Measurements from ENCODE around the gene CLIC4.
"Not testable (repeated sequence)": the region's sequence is repeated elsewhere in the genome, so short reads cannot be mapped to it uniquely, and the experiment has no call there.

Gene CLIC4

DNA sequence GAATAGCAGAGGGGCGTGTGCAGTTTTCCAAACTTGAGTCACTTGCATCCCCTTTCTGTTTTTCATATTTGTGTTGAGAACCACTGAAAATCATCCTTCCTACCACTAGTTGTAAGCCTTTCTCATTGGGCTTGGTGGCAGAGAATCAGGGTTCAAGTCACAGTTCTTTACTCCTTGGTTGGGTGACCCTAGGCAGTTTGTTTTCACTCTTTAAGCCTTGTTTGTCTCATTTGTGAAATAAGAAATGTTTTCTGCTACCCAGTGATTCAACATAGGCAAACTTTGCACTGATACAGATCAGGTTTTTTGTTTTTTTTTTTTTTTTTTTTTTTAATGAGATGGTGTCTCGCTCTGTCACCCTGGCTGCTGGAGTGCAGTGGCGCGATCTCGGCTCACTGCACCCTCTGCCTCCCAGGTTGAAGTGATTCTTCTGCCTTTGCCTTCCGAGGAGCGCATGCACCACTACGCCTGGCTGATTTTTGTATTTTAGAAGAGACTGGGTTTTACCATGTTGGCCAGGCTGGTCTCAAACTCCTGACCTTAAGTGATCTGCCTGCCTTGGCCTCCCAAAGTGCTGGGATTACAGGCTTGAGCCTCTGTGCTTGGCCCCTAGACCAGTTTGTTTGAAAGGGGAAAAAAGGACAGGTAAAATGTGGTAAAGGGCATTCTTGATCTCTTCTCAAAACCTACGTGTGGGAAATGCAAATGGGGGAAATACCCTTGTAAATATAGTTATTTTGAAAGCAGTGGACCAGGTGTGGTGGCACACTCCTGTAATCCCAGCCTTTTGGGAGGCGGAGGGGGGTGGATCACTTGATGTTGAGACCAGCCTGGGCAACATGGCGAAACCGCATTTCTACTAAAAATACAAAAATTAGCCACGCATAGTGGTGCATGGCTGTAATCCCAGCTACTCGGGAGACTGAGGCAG lies 3.2 kb downstream of the CLIC4 start:
- no peak for FAIRE-seq

DNA sequence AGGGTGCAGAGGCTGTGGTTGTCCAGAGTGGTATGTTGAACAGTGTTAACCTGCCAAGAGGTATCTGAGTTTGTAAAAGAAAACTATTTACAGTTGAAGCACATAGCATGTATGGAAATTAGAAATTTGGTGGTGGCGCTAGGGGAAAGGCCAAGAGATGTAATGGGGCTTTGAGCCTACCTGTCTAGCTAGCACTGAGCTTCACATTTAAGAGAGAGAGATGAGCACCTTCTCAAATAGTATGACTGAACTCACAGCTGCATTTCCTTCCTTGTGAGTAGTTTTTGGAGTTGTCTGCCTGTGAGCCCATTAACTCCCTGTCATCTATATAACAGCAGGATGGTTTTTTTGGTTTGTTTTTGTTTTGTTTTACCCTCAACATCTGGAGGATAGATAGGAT lies 4.0 kb downstream of the CLIC4 start:
- FAIRE-seq = no peak

DNA sequence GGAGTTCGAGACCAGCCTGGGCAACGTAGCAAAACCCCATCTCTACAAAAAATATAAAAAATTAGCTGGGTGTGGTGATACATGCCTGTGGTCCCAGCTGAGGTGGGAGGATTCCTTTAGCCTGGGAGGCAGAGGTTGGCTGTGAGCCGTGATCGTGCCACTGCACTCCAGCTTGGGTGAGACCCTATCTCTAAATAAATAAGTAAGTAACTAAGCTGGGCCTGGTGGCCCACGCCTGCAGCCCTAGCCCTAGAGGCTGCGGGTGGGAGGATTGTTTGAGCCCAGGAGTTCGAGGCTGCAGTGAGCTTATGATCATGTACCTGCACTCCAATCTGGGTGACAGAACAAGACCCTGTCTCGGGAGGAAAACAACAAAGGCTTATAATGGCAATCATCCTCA lies 4.6 kb downstream of the CLIC4 start:
- FAIRE-seq = no peak

DNA sequence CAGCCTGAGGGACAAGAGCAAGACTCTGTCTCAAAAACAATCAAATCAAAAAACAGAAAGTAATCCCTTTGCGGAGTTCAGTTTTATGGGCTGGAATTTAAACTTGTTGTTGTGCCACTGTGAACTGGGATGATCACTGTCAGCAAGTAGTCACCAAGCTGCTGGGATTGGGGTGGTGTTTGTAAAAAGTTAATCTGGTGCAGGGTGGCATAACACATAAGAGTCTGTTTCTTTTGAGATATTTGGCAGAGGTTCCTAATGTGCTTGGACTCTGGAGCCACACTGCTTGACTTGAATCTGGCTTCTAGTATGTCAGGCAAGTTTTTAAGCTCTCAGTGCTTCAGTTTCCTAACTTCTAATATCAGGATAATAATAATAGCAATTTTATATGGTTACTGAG lies 6.6 kb downstream of the CLIC4 start:
- no peak for FAIRE-seq

DNA sequence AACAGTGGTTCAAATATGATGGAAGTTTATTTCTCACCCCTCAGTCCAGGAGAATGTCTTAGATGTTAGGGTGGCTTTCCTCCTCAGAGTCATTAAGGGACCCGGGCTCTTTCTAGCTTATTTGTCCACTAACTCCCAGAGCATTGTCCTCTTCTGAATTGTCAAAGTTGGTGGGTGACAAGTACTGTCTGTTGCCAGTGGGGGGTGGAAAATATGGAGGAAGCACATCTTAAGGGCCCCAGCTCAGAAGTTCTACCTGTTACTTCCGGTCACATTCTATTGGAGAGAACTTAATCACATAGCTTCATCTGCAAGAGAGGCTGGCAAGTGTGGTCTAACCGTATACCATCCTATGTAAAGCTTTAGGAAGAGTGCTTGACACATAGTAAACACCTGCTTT lies 7.1 kb downstream of the CLIC4 start:
- no peak for FAIRE-seq

DNA sequence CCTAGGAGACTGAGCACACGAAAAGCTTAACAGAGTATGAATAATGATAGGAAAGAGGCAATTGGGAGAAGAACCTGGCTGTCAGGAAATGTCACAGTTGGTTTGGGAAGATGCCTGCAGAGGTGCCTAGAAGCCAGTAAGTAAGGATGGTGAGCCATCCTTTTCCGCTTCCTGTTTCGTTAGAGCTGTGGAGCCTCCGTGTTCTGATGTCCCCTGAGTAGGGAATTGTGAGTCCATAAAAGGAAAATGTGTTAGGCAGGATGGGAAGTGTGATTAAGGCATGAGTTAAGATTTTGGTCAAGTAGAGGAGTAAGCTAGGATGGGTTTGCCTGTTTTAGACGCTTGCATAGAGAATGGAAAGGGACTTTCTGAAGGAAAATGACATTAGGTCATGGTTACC lies 9.0 kb downstream of the CLIC4 start:
- FAIRE-seq = no peak

DNA sequence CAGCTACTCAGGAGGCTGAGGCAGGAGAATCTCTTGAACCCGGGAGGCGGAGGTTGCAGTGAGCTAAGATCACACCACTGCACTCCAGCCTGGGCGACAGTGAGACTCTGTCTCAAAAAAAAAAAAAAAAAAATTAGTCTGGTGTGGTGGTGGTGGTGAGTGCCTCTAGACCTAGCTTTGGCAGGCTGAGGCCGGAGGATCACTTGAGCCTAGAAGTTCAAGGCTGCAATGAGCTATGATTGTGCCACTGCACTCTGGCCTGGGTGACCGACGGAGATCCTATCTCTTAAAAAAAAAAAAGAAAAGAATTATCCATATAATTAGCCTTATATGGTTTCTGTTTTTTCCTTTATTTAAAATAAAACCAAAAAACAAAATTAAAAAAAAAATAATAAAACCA lies 10.1 kb downstream of the CLIC4 start:
- FAIRE-seq = not testable (repeated sequence)

DNA sequence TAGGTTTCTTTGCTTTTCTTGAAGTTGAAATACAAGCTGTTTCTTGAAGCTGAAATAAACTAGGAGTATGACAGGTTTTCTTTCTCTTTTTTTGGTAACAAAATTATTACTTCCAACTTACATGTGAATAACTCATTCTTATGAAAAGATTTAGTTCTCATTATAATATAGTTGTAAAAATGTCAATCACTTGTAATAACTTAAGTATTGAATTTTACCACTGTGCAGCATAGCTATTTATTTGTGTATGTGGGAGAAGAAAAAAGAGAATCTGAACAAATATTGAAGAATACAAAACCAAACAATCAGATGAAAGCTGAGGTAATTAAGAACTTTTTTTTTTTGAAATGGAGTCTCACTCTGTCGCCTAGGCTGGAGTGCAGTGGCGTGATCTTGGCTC lies 11.1 kb downstream of the CLIC4 start:
- no peak for FAIRE-seq

DNA sequence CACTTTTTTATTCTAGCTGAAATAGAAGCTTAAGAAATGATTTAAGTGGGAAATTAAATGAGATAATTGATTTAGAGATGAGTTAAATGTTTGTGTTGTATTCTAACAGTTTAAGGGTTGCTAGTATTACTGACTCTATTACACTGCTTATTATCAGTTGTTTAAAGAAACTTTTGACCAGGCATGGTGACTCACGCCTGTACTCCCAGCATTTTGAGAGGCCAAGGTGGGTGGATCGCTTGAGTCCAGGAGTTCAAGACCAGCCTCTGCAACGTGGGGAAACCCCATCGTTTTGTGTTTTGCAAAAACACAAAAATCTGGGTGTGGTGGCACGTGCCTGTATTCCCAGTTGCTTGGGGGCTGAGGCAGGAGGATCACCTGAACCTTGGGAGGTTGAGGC lies 14.2 kb downstream of the CLIC4 start:
- FAIRE-seq = no peak

DNA sequence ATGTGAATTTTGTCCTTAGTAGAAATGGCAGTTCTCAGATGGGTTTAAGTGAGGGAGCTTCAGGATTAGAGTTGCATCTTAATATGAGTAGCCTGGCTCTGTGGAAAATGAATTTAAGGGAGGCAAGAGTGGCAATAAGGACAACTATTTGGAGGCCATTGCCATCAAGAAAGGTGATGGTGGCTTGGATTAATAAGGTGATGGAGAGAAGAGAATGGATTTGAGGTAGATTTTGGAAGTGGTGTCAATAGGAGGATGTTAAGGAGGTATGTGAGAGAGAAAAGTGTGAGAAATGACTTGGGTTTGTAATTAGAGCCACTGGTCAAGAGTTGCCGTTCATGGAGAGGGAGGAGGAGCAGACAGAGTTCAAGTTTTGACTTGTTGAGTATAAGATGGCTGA lies 16.3 kb downstream of the CLIC4 start:
- no peak for FAIRE-seq

DNA sequence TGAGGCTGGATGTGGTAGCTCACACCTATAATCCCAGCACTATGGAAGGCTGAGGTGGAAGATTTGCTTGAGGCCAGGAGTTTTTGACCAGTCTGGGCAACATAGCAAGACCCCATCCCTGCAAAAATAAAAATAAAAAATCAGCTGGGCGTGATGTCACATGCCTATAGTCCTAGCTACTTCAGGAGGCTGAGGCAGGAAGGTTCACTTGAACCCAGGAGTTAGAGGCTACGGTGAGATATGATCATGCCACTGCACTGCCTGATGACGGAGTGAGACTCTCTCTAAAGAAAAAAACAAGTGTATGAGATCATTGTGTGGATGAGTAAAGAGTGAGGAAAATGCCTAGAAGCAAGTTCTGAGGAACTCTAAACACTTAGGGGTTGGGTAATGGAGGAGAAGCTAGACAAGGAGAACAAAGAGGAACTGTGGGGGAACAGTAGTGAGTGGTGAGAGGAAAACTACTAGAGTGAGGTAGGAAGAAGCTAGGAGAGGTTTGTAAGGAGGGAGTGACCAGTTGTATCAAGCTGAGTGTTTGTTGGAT lies 17.0 kb downstream of the CLIC4 start:
- FAIRE-seq = no peak

DNA sequence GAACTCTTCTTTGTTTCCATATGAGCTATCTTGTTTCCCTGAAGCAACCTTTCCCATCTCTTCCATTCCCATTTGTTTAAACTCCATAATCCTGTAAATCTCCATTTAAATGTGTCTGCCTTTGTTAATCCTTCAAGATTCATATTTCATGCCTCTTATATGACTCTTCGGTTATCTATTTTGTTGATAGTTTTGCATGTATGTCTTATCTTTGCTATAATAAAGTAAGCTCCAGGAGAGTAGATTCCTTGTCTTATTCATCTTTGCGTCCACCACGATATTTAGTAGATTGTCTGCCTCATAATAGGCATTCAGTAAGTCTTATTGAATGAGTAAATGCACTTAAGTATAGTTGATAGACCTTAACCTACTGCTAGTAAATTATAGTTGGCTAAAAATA lies 18.4 kb downstream of the CLIC4 start:
- FAIRE-seq = no peak

DNA sequence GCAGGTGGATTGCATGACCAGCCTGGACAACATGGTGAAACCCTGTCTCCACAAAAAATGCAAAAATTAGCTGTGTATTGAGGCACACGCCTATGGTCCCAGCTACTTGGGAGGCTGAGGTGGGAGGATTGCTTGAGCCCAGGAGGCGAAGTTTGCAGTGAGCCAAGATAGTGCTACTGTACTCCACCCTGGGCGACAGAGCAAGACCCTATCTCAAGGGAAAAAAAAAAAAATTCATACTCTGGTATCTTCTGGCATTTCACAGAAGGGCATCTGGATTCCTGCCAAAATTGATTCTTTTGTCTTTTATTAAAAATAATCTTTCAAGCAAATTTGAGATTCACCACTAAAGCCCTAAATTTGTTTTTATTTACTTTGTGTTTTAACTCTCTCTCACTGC lies 19.2 kb downstream of the CLIC4 start:
- FAIRE-seq = no peak

DNA sequence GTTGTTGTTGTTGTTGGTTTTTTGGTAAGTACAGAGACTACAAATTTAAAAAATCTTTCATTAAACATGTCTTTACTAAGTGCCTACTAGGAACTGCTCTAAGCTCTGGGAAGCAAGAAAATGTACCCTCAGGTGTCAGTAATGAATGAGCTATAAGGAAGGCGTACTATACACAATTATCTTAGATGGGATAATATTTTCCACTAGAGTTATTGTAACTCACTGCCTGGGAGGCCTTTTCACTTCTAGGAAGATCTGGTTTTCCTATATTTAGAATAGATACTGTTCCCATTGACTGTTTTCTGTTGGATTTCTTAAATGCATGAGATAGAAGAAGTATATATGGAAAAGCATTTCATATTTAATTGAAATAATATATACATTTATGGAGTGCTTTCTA lies 19.6 kb downstream of the CLIC4 start:
- FAIRE-seq = no peak

DNA sequence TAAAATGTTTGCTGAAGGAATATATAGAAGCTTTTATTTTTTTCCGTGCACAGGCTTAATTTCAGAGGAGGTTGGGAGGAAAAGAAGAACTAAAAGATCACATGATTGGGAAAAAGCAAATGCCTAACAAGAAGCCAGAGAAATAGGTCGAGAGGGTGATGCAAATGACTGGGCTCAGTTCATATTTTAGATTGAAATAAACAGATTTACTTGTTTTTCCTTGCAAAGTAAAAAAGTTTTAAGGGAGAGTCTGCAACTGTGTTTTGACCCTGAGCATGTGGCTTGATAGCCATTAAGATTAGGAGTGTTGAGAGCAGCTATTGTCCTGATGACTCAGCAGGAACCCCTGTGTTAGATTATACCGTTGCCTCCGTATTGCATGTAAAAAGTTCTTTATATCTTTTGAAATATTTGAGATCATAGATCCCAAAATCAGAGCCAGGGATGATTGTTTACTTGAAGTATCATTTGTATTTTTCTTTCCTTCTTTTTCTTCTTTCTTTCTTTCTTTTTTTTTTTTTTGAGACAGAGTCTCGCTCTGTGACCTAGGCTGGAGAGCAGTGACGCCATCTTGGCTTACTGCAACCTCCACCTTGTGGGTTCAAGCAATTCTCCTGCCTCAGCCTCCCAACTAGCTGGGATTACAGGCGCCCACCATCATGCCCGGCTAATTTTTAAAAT lies 20.2 kb downstream of the CLIC4 start:
- no peak for FAIRE-seq

DNA sequence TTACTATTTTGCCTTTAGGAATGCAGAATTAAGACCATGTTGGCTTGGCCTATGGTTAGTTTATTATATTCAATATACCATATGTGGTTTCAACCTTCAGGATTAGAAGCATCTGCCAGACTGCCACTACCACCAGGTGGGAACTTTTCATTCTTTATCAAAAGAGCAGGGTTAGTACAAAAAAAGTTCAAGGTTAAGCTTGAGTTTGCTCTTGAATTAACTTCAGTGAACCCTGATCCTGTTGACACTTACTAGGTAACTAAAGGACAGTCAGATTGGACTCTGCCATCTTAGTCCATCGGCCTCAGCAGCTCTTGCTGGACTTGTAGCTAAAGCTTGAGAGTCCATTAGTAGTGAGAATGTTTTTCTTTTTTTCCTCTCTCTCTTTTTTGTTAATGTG lies 22.1 kb downstream of the CLIC4 start:
- no peak for FAIRE-seq

DNA sequence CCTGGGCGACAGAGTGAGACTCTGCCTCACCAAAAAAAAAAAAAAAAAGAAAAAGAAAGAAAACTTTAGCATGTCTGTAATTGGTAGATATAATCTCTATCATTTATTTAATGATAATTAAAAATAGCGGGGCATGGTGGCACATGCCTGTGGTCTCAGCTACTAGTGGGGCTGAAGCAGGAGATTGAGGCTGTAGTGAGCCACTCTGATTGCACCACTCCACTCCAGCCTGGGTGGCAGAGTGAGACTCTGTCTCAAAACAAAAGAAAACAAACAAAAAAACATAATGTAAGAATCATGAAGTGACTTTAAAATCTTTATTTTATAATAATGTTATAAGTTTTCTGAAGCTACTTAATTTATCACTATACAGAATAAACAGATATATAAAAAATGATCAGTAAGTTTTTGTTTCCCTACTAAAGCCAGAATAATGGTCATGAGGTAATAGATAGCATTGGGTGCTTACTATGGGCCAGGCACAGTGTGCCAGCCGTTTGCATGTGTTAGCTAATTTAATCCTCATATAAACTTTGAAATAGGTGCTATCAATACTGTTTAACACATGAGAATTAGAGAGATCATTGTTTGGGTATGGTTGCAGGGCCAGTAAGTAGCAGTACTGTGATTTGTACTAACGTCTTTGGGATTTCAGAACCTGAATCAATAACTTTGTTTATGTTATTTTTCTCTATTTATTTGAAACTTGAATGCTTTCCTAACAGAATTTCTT lies 23.8 kb downstream of the CLIC4 start:
- FAIRE-seq = no peak

DNA sequence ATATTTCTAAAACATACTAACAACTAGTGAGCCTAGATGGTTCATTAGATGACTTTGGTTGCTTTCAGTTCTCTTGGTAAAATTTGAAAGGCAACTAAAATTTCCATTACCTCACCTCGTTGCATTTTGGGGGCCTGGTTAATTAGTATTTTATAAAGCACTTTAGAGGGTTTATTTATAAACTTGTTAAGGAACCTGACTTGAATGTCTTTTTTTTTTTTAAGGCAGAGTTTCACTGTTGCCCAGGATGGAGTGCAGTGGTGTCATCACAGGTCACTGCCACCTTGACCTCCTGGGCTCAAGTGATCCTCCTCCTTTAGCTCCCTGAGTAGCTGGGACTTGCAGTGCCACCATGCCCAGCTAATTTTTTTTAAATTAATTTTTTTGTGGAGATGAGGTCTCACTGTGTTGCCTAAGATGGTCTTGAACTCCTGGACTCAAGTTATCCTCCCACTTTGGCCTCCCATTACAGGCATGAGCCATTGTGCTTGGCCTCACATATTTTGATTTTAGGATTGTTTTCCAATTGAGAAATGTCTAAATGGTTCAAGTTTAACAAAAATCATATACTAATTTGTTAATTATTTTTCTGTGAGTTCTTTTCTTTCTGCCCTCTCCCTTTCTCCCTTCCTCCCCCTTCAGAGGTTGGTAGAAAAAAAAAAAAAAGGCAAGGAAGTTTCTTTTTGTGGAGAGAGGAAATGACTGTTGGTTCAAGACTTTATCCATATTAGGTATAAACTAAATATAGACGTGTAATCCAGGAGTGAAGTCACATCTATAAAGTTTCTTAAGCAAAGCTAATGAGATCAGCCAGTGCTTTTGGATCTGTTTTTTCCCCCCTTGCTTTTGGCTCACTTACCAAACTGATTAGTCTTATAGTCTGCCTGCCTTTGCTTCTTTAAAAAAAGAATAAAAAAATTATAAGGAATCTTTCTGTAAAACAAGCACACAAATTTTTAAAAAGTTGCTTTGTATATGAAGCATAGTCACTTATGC lies 24.7 kb downstream of the CLIC4 start:
- no peak for FAIRE-seq

DNA sequence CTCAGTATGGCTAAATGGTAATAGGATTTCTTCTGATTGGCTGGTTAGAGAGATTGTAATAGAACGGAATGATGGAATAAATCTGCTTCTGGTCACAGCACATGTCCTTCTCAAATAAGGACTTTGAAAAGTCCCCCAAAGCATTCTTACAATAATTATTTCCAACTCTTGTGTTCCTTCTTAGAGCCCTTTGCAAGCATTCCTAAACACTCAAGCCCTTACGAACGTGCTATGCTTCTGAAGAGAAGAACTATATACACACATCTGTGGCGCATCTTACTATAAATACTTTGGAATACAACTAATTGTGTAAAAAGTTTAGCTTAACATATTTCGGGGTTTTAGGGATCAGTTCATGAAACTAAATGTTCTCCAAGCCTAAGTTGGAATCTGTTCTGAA lies 25.6 kb downstream of the CLIC4 start:
- no peak for FAIRE-seq

DNA sequence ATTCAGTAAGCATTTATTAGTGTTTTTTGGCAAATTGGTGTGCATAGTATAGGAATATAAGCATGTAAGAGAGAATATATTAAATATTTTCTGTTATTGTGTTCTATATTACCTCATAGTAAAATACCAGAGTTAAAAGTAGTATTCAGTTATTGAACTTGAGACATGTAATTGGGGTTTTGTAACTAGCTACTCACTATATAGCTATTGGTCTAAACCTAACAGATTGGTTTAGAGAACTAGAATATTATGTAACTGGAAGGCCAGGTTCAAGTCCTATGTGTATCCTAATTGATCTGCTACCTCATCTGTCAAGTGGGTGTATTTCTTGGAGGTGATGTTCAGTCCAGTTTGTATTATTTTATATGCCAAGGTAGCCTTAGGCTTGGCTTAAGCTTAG lies 26.3 kb downstream of the CLIC4 start:
- no peak for FAIRE-seq

DNA sequence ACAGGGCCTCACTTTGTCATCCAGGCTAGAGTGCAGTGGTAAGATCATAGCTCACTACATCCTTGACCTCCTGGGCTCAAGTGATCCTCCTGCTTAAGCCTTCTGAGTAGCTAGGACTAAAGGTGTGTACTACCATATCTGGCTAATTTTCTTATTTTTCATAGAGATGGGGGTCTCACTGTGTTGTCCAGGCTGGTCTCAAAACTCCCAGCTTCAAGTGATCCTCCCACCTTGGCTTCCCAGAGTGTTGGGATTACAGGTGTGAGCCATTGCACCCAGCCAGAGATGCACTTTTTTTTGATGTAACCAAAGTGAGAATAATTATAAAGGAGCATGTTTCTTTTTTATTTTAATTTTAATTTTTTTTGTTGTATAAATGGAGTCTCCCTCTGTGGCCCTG lies 28.4 kb downstream of the CLIC4 start:
- FAIRE-seq = no peak

DNA sequence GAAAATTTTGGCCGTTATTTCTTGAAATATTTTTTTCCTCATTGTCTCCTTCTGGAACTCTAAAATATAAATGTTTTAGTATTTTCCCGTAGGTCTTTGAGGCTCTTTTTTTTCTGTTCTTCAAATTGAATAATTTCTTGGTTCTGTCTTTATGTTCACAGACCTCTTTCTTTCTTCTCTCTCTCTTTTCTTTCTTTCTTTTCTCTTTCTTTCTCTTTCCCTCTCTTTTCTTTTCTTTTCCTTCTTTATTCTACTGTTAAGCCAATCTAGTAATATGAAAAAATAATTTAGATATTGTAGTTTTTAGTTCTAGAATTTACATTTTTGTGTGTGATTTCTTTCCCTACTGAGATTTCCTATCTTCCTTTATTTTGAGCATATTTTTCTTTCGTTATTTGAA lies 30.1 kb downstream of the CLIC4 start:
- FAIRE-seq = no peak
